ENCODE results near the gene CTDP1. TPM values are rescaled to one million over a fixed set of nuclear protein-coding genes. Genes with fewer than 3 reads are reported as not detected.
"Not testable (repeated sequence)": the region's sequence is repeated elsewhere in the genome, so short reads cannot be mapped to it uniquely, and the experiment has no call there.

CTDP1 gene
- total RNA-seq, 1 donor from 2014 or later, result 43.3 TPM

GRCh38 chr18:79739440-79739778 is 59.8 kb downstream of the CTDP1 start:
- Mint-ChIP-seq H3K4me1 (ENCODE audit: low read depth) (no peaks in the 10 kb centered on the region), H3K9me3 (no peaks in the 10 kb centered on the region), H3K36me3 (ENCODE audit: low read depth) (peaks cover 54% of the 10 kb centered on the region), H3K27ac (no peak overlapping the region), H3K27me3 (ENCODE audit: low read depth) (no peaks in the 10 kb centered on the region), H3K4me3 (ENCODE audit: low read depth) (no peak overlapping the region)
- intact Hi-C loops (cut with micrococcal nuclease), result no loop called here
- no peak for DNase-seq (ENCODE audit: low spot score)

- peaks cover 48% of the 10 kb centered on the region for H3K36me3 Mint-ChIP-seq (ENCODE audit: low read depth)
- H3K4me1 Mint-ChIP-seq (ENCODE audit: low read depth); intact Hi-C loops (cut with micrococcal nuclease); H3K27me3 Mint-ChIP-seq (ENCODE audit: low read depth); H3K27ac Mint-ChIP-seq; H3K4me3 Mint-ChIP-seq (ENCODE audit: low read depth); H3K9me3 Mint-ChIP-seq; DNase-seq (ENCODE audit: low spot score): not testable (repeated sequence)
These were observed 60.4 kb downstream of the CTDP1 start for GRCh38 chr18:79740047-79740446.

GRCh38 chr18:79740521-79741361 is 61.1 kb downstream of the CTDP1 start:
- H3K27ac Mint-ChIP-seq, result no peak overlapping the region
- intact Hi-C loops (cut with micrococcal nuclease), result no loop called here

GRCh38 chr18:79741362-79741700 is 61.7 kb downstream of the CTDP1 start:
- no peak overlapping the region for H3K27ac Mint-ChIP-seq
- H3K27me3 Mint-ChIP-seq (ENCODE audit: low read depth), result no peaks in the 10 kb centered on the region
- DNase-seq (ENCODE audit: low spot score), result no peak
- H3K4me1 Mint-ChIP-seq (ENCODE audit: low read depth), result no peaks in the 10 kb centered on the region
- H3K36me3 Mint-ChIP-seq (ENCODE audit: low read depth), result peaks cover 38% of the 10 kb centered on the region
- no peaks in the 10 kb centered on the region for H3K9me3 Mint-ChIP-seq
- intact Hi-C loops (cut with micrococcal nuclease), result no loop called here
- H3K4me3 Mint-ChIP-seq (ENCODE audit: low read depth), result no peak overlapping the region

More at GRCh38 chr18:79740521-79741361, 61.1 kb downstream of the CTDP1 start:
- Mint-ChIP-seq H3K4me1 (ENCODE audit: low read depth) (no peaks in the 10 kb centered on the region), H3K9me3 (no peaks in the 10 kb centered on the region), H3K4me3 (ENCODE audit: low read depth) (no peak overlapping the region), H3K27me3 (ENCODE audit: low read depth) (no peaks in the 10 kb centered on the region), H3K36me3 (ENCODE audit: low read depth) (peaks cover 43% of the 10 kb centered on the region)
- DNase-seq (ENCODE audit: low spot score), result no peak

- Mint-ChIP-seq H3K27ac (no peak overlapping the region), H3K27me3 (ENCODE audit: low read depth) (no peaks in the 10 kb centered on the region), H3K9me3 (no peaks in the 10 kb centered on the region), H3K4me1 (ENCODE audit: low read depth) (no peaks in the 10 kb centered on the region), H3K36me3 (ENCODE audit: low read depth) (peaks cover 37% of the 10 kb centered on the region), H3K4me3 (ENCODE audit: low read depth) (no peak overlapping the region)
- no peak for DNase-seq (ENCODE audit: low spot score)
- intact Hi-C loops (cut with micrococcal nuclease), result no loop called here
These were observed 62.5 kb downstream of the CTDP1 start for GRCh38 chr18:79742076-79742475.

GRCh38 chr18:79744625-79745024 is 65.0 kb downstream of the CTDP1 start:
- DNase-seq (ENCODE audit: low spot score), result no peak
- Mint-ChIP-seq H3K4me3 (ENCODE audit: low read depth) (no peak overlapping the region), H3K4me1 (ENCODE audit: low read depth) (no peaks in the 10 kb centered on the region), H3K9me3 (no peaks in the 10 kb centered on the region), H3K27ac (no peak overlapping the region), H3K27me3 (ENCODE audit: low read depth) (no peaks in the 10 kb centered on the region), H3K36me3 (ENCODE audit: low read depth) (peaks cover 27% of the 10 kb centered on the region)
- intact Hi-C loops (cut with micrococcal nuclease), result no loop called here

GRCh38 chr18:79746730-79747129 is 67.1 kb downstream of the CTDP1 start:
- no peak overlapping the region for H3K27ac Mint-ChIP-seq
- no peak for DNase-seq (ENCODE audit: low spot score)
- no peaks in the 10 kb centered on the region for H3K27me3 Mint-ChIP-seq (ENCODE audit: low read depth)
- intact Hi-C loops (cut with micrococcal nuclease), result no loop called here
- no peaks in the 10 kb centered on the region for H3K9me3 Mint-ChIP-seq
- no peaks in the 10 kb centered on the region for H3K4me1 Mint-ChIP-seq (ENCODE audit: low read depth)
- H3K36me3 Mint-ChIP-seq (ENCODE audit: low read depth), result peaks cover 12% of the 10 kb centered on the region
- no peak overlapping the region for H3K4me3 Mint-ChIP-seq (ENCODE audit: low read depth)

GRCh38 chr18:79747156-79747845 is 67.7 kb downstream of the CTDP1 start:
- peaks cover 6% of the 10 kb centered on the region for H3K36me3 Mint-ChIP-seq (ENCODE audit: low read depth)
- no peak for DNase-seq (ENCODE audit: low spot score)

GRCh38 chr18:79748321-79749180 is 68.9 kb downstream of the CTDP1 start:
- intact Hi-C loops (cut with micrococcal nuclease), result no loop called here
- H3K36me3 Mint-ChIP-seq (ENCODE audit: low read depth), result peaks cover 12% of the 10 kb centered on the region
- no peaks in the 10 kb centered on the region for H3K27me3 Mint-ChIP-seq (ENCODE audit: low read depth)
- no peaks in the 10 kb centered on the region for H3K4me1 Mint-ChIP-seq (ENCODE audit: low read depth)
- no peak overlapping the region for H3K4me3 Mint-ChIP-seq (ENCODE audit: low read depth)
- no peaks in the 10 kb centered on the region for H3K9me3 Mint-ChIP-seq
- DNase-seq (ENCODE audit: low spot score), result no peak
- H3K27ac Mint-ChIP-seq, result no peak overlapping the region

More at GRCh38 chr18:79747156-79747845, 67.7 kb downstream of the CTDP1 start:
- Mint-ChIP-seq H3K4me1 (ENCODE audit: low read depth) (no peaks in the 10 kb centered on the region), H3K27ac (no peak overlapping the region), H3K9me3 (no peaks in the 10 kb centered on the region), H3K4me3 (ENCODE audit: low read depth) (no peak overlapping the region), H3K27me3 (ENCODE audit: low read depth) (no peaks in the 10 kb centered on the region)
- intact Hi-C loops (cut with micrococcal nuclease), result no loop called here

GRCh38 chr18:79749251-79750191 is 69.9 kb downstream of the CTDP1 start:
- no peak overlapping the region for H3K27ac Mint-ChIP-seq
- peaks cover 20% of the 10 kb centered on the region for H3K36me3 Mint-ChIP-seq (ENCODE audit: low read depth)
- no peak for DNase-seq (ENCODE audit: low spot score)
- no peaks in the 10 kb centered on the region for H3K27me3 Mint-ChIP-seq (ENCODE audit: low read depth)
- no peaks in the 10 kb centered on the region for H3K9me3 Mint-ChIP-seq
- intact Hi-C loops (cut with micrococcal nuclease), result no loop called here
- H3K4me3 Mint-ChIP-seq (ENCODE audit: low read depth), result no peak overlapping the region
- no peaks in the 10 kb centered on the region for H3K4me1 Mint-ChIP-seq (ENCODE audit: low read depth)

GRCh38 chr18:79750980-79751571 is 71.5 kb downstream of the CTDP1 start:
- H3K9me3 Mint-ChIP-seq, result no peaks in the 10 kb centered on the region
- no peaks in the 10 kb centered on the region for H3K27me3 Mint-ChIP-seq (ENCODE audit: low read depth)
- H3K4me3 Mint-ChIP-seq (ENCODE audit: low read depth), result no peak overlapping the region
- no peak overlapping the region for H3K27ac Mint-ChIP-seq
- intact Hi-C loops (cut with micrococcal nuclease), result no loop called here
- H3K4me1 Mint-ChIP-seq (ENCODE audit: low read depth), result no peaks in the 10 kb centered on the region
- DNase-seq (ENCODE audit: low spot score), result no peak
- peaks cover 28% of the 10 kb centered on the region for H3K36me3 Mint-ChIP-seq (ENCODE audit: low read depth)
